ENCODE data around the gene EXOSC5.

EXOSC5 gene

DNA sequence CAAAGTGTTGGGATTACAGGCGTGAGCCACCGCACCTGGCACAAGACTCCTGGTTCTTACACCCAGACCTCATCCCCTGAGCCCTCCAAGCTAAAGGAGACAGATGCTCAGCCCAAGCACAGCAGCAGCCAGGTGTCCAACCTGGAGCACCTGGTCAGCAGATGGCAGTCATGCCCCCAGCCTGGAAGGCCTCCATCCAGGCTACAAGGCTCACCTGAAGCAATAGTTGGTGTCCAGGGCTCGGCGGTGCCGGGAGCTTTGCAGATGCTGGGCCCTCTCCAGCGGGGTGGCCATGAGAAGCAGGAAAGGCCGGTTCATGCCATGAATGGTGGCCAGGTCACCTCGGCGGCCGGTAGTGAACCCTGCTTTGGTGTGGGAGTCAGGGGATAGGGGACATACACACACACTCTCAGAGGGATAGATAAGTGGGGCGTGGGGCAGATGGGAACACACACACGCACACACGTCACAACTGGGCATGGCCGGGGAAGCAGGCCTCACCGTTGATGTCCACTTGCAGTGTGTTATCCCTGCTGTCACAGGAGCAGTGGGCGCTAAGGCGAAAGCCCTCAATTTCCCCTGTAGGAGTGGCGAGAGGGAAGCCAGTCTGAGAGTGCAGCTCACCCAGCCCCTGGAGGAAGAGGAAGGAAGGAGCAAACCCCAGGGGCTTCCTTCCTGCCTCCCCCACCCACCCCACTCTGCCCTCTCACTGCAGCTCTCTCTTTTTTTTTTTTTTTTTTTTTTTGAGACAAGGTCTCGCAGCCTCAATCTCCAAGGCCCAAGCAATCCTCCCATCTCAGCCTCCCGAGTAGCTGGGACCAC lies 55.3 kb downstream of the EXOSC5 start:
- no peak for DNase-seq

GRCh38 chr19:41339936-41340335 lies 57.2 kb downstream of the EXOSC5 start:
- DNase-seq, result no peak

Data from activated CD8-positive, alpha-beta memory T cell treated with anti-CD3 and anti-CD28 coated beads for 24 hours (primary cell).